Measurements from ENCODE around the gene MAP4K2.

Gene MAP4K2

DNA sequence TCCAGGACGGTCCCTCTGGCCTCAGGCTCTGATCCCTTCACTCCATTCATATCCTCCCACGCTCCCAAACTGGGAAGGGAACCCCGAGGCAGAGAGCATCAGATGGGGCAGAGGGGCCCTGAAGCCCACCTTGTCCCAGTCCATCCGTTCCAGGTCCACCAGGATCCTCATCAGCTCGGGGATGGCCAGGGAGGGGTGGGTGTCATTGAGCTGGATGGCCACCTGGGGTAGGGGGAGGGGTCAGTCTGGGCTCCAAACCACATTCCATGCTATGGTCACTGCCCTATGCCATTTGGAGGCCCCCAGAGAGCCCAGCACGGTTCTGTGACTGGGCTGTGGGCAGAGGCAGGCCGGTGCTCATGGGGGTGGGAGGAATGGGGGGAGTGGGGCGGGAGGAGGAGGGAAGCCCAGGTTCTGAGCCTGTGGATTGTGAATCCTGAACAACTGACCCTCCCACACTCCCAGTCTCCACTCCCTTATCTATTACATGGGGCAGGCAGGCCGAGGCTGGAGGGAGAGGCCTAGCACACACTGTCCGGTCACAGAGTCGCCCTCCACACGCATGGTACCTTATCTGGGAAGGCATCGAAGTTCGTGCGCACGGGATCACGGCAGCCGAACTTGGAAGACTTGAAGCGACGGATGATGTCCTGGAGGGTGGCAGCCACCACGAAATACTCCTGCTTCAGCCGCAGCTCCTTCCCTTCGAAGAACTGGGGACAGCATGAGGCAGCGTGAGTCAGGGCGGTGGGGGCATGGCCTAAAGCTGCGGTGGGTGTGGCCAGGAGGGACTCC, 48.7 kb downstream of the MAP4K2 start:
- no peak for DNase-seq

DNA sequence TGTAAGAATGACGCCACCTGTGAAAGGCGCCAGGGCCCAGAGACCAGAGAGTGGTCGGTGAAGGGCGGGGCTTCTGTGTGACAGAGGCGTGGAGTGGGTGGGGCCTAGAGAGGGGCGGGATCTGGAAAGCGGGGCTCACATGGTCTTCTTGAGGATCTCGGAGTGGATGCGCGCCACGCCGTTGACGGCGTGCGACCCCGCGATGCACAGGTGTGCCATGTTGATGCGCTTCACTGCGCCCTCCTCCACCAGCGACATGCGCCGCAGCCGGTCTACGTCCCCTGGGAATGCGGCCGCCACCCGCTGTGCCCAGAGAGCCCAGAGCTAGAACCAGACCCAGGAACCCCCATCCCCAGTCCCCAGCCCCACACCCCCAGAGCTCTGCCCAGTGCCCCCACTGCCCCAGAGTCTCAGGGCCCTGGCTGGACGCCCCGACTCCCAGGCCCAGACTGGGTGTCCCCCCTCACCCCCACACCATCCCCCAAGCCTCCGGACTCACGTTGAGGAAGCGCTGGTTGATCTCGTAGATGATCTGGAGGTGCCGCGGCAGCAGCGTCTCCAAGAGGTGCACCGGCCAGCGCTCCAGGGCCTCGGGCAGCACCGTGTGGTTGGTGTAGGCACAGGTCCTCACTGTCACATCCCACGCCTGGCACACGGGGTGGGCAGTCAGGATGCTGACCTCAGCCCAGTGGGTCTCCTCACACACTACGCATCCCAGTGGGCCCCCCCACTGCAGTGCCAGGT, 49.5 kb downstream of the MAP4K2 start:
- DNase-seq = no peak

DNA sequence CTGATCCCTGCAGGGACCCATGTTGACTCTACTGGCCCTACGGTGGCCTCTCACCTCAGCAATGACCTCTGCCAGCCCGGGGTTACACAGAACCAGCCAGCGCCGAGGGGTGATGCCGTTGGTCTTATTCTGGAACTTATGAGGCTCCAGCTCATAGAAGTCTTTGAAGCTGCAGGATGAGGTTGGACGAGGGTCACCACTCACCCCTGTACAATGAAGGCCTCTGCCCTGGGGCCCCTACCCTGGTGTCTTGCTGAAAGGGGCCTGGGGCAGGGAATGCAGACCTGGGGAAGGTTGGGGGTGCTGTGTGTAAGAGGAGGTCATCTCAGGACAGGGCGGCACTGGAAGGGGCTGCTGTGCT, 50.0 kb downstream of the MAP4K2 start:
- no peak for DNase-seq

DNA sequence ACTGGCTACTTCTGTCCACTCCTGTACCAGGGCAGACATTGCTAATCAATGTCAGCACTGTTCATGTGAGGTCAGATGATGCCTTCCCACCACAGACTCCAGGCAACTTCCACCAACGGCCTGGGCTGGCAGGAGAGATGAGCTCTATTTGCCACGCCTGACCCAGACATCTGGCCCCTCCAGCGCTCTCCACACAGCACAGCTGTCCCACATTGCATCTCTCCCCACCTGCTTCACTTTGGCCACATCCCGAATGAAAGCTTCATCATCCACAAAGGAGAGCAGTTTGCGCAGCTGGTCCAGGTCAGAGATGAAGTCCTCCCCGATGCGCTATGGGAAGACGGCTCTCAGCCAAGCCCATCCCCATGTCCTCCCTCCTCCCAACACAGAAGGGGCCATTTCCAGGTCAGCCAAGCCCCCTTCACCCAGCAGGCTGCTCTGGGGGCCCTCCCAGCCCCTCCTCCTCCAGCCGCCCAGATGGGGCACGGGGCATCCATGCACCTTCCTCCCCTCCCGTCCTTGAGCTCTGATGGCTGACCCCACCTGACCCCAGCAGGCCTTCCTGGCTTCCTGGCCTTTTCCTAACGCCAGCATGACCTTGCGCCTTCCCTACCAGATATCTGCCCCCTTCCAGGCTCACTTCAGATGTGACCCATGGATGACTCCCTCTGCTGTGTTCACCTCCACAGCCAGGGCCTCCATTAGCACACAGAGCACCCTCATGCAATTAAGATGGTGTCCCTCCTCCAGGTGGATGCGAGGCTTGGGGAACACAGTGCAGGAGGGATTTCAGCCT, 50.6 kb downstream of the MAP4K2 start:
- no peak for DNase-seq

DNA sequence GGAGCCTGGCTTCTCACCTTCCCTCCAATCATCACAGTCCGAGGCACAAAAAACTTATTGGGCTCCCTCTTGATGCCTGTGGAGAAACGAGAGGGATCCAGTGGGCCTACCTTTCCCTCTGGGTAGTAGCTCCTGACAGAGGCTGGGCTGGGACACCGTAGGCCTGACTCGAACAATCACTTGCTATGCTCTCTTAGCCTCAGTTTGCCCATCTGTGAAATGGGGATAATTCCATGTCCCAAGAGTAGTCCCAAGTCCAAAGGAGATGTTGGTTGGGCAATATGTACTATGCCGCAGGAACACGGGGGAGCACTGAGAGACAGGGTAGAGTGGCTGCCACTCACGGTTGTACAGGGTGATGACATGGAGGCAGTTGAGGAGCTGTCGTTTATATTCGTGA, 51.4 kb downstream of the MAP4K2 start:
- DNase-seq = no peak

DNA sequence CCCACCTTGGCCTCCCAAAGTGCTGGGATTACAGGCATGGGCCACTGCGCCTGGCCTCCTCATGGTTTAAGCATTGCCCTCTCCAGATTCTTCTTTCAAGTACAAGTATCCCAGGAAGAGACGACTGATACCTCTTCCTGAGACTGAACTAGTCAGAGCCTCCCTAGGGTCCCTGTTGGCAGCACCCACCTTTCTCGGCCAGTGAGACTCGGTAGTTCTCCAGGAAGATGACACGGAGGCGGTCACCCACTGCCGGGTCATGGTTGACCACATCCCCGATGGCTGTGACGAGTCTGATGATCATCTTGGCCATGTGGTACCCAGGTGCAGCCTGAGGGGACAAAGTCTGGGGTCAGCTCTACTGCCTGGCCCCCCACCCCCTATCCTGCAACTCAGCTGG, 51.9 kb downstream of the MAP4K2 start:
- no peak for DNase-seq

DNA sequence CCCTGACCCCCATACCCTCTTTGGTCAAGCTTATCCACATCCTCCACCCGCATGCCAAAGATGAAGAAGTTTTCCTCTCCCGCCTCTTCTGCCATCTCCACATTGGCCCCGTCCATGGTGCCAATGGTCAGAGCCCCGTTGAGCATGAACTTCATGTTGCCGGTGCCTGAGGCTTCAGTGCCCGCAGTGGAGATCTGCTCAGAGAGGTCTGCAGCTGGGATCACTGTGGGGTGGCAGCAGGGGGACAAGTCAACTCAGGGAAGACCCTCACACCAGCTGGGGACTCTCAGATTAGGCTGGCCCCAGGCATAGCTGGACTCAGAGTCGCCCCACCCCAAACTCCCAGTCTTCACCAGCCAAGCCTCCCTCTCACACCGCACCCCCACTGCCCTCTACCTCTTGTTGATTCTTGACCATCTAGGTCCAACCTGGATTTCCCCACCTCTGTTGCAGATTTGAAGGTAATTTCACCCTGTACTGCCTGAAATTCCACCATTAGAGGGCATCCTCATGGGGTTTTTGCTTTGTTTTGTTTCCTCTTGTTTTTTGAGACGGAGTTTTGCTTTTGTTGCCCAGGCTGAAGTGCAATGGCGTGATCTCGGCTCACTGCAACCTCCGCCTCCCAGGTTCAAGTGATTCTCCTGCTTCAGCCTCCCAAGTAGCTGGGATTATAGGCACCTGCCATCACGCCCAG, 52.5 kb downstream of the MAP4K2 start:
- DNase-seq = no peak

DNA sequence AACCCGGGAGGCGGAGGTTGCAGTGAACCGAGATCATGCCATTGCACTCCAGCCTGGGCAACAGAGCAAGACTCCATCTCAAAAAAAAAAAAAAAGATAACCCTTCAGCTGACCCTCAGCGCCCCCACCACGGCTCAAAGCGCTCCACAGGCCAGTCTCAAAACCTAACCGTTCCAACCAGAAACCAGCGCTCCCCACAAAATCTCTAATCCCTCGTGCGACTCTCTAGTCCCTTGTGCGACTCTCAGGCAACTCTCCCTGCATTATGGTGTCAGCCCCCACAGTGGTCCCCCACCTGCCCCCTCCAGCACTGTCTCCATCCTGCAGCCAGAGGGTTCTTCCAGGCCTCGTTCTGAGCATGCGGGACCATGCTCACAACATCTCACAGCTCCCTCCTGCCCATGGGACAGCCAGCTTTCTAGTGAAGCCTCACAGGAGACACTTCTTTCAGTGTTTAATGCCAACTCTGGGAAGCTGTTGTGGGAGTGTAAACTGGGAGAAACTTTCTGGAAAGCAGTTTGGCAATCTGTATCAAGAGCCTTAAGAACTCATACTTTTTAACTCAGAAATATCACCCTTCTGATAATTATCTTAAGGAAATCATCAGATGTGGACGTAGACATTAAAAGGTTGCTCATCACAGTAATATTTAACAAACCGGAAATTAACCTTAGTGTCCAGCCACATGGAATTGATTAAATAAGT, 54.9 kb downstream of the MAP4K2 start:
- no peak for DNase-seq

DNA sequence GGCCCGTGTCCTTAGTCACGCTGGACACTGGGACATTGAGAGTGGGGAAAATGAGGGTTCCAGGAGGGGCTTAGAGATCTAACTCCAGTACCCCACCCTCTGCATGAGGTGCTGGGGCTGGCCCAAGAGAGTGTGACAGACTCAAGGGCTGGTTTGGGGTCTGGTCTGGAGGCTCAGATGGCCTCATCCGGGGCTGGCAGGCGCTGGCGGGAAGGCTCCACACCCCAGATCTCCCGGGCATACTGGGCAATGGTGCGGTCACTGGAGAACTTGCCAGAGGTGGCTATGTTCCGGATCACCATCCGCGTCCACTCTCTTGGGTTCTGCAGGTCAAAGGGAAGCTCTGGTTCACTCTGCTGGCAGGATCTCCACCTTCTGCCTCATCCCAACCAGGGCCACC, 56.5 kb downstream of the MAP4K2 start:
- DNase-seq = no peak

DNA sequence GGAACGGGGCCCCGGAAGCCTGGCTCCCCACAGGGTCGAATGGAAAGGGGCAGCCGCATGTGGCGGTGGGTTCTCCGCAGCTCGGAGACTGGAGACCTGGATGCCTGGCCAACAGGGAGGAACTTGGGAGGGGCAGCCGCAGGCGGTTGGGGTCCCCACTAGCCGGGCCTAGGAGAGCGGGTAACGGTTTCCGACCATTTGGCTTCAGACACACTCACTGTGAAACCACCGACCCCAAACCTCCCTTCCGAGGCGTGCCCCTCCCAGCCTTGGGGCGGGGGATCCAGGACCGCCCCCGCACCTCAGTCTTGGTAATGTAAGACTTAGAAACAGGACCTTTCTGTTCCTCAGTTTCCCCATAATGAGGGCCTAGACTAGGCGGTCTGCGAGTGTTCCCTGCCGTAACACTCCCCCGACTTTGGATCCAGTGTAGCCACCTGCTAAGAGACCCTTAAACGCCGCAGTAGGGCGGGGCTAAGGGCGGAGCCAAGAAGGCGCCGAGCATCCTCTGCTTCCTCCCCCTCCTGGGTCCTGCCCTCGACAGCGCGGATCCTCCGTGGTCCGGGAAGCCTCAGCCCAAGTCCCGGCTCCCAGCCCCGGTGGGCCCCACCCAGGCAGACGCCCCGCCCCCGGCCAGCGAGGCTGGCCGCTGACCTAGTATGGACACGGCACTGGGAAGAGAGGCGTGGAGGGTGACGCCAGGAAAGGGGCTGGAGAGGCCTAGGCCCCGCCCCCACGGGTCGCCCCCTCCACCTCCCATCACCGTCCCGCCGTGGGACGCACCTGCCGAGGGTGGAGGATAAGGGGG, 57.3 kb downstream of the MAP4K2 start:
- peak; percentile 73 for DNase-seq

DNA sequence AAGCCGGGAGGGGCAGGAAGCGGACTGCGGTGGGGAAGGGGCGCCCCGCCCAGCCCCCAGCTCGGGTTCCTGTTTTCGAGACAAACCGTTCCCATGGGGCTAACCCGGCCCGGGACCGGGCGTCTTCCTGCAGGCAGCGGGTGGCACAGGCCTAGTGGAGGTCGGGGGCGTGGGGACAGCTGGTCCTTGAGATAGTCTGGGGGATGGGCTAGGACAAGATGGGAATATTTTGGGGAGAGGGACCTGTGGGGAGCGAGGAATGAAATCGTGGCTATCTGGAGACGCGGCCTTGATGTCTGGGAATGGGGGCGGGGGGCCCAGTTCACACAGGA, 57.9 kb downstream of the MAP4K2 start:
- peak; percentile 74 for DNase-seq

DNA sequence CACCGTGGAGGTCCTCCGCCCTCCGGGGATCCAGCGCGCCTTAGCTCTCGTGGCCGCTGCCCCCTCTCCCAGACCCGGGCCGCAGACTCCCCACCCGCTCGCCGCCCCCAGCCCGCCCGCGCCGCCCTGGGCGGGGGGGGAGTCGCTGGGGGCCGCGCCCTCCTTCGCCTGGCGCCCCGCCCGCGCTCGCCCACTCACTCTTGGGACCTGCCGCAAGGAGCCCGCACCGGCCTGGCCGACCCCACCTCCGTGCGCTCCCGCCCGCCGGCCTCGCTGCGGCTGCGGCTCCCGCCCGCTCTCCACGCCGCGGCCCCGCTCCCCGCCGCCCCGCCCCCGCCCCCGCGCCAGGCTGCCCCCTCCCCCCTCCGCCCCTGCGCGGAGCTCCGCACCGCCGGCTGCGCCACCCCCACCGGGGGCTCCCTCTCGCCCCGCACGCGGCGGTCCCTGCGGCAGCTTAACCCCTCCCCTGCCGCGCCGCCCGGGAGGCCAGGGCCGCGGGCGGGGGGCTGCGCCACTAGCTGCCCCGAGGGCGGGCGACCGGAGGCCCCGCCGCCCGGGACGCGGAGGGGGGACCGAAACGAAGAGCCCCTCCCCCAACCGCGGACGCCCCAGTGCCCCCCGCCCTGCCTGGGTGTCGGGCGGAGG, 58.3 kb downstream of the MAP4K2 start:
- peak; percentile 27 for DNase-seq

DNA sequence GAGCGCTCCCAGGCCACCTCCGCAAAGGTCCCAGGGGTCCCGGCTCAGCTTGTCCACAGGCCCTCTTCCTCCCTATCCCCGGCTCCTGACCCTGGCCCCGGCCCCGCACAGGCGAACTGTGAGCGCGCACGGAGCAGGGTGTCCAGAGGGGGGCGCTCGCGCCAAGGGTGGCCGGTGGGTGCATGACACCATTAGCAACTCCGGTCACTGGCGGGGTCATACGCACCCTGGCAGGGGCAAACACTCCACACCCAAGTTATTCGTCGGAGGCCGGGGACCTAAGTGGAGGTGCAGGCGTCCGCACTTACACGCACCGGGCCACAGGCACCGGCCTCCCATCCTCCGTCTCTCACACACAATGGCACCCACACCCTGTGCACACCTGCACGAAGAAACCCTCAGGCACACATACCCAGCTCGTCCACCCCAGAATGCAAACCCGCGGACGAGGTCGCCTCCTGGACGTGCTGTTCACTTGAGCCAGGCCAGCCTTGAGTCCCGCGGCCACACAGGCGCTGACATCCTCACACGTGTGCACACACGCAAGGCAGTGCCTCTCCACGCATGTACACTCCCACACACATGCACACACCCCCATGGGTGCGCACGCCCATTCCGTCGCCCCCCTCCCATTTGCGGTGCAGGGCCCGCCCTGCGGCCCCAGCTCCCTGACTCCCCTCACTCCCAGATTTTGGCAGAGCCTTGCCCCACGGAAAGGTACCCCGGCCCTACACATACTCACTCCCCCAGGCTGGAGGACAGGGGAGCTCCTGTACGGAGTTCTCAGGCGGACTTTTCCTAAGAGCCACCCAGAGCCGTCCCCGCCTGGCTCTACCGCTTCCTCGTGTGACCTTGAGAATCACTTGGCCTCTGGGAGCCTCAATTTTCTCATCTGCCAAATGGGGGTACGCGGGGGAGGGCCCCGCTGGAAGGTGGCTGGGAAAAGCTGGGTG, 59.1 kb downstream of the MAP4K2 start, which contains the start of gene RASGRP2:
Gene RASGRP2, minus strand, starts transcription at position 552 of the 953 bp plus-strand sequence. CDS start 1,276 bp downstream, outside the sequence.
- peak; percentile 83 for DNase-seq

DNA sequence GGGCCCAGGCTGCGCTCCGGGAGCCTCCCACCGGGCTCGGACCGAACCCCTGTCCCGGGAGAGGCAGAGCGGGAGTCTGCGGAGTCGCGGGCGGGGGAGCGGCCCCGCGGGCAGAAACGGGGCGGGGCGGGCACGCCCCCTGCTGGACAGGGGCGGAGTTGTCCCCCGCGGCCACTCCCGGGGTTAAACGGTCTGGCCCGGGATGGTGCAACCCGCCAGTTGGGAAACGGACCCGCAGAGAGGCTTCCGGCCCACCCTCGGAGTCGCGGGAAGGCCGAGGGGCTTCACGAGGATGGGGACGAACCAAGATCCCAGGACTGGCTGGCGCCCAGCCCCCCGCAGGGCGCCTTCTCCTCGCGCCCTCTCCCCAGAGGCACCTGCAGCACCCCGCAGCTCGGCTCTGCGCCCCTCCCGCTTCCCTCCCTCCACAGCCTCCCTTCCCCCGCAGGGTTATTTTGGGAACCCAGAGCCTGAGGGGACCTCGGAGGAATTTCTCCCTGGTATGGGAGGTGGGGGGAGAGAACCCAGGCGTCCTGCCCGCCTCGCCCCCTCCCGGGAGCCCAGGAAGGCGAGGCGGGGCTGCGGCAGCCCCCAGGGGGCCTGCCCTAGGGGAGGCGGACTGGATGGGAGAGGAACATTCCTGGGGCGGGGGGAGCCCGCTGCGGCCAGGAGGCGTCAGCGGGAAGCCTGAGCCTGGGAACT, 60.0 kb downstream of the MAP4K2 start:
- peak; percentile 66 for DNase-seq

DNA sequence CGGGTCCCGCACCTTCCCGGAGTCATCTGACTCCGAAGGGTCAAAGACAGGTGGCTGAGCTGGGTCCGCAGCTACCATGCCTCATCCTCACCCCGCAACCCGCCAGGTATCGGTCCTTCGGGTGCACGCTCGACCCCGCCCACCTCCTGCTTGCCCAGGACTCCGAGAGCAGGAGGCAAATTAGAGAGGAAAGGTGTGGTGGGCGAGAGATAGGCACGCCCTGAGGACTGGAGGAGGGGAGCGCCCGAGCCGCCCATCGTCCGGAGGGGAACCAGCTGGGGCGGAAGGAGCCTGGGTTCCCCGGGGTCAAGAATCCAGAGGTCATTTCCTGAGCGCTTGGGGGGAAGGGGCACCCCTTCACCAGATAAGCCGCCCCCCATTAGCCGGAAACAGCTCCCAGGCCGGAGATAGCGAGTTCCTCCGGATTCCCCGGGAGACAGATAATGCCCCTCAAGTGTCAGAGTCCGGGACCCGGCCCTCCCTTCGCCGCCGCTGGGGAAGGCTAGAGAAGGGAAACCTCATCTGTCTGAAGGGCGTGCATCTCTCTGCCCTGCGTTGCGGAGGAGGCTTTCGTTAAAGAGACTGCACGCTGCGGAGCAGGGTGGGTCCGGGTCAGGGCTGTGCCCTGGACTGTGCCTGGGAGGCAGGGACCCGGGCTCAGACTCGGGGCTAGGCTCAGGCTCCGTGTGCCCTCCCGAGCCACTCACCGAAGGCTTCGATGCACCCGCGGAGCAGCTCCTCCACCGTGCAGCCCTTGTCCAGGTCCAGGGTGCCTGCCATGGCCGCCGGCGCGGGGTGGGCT, 60.7 kb downstream of the MAP4K2 start:
- DNase-seq = no peak

DNA sequence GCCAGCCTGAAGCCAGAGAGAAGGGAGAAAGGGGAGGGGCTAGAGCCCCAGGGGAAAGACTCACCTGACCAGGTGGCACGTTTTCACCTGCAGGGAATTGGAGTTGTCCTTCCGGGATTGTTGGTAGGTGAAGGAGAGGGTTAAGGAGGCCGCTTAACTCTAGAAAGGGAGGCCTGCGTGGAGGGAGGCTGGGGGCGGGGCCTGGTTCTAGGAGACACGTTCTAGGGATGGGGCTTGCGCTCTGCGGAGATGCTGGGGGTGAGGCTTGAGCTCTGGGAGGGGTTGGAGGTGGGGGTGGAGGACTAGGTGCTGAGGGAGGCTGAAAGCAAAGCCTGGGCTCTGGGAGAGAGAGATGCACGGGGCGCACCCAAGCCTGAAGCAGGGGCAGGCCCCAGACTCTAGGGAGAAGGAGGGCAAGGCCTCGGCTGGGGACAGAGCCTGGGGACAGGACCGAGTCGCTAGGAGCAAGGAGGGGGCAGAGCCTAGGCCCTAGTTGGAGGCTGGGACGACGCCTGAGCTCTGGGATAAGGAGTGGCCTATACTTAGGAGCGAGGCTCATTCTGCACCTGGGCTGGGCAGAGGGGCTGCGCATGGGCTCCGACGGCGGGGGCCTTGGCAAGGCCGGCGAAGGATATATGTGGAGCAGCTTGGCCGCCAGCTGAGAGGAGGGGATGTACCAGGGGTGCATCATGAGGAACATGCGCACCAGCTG, 61.5 kb downstream of the MAP4K2 start:
- DNase-seq = no peak

DNA sequence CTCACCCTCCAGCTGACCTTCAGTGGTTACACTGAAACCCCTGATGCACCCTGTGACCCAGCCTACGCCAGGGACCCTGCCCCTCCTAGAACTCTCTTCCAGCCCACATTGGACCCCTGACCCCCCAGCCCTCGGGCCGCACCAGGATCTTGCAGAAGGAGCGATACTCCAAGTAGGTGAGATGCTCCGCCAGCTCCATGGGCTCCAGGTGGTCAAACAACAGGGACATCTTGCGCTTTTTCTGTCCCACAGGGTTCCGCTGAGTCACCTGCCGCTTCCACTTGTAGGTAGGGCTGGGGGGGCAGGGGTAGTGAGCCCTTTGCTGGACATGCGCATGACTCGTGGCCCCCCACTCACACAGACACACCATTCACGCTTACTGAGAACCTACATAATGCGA, 63.1 kb downstream of the MAP4K2 start:
- no peak for DNase-seq

Data from effector CD4-positive, alpha-beta T cell (primary cell).